Cerebellar nuclear complex (tissue), 1 donor: ENCODE data around the gene CLHC1.
"Not testable (repeated sequence)": the region's sequence is repeated elsewhere in the genome, so short reads cannot be mapped to it uniquely, and the experiment has no call there.

Experiments
- DNase-seq, 2 experiments: peaks; one replicate each; lab custom pipeline; 2025; lab: John Stamatoyannopoulos, UW

The CLHC1 gene

DNA sequence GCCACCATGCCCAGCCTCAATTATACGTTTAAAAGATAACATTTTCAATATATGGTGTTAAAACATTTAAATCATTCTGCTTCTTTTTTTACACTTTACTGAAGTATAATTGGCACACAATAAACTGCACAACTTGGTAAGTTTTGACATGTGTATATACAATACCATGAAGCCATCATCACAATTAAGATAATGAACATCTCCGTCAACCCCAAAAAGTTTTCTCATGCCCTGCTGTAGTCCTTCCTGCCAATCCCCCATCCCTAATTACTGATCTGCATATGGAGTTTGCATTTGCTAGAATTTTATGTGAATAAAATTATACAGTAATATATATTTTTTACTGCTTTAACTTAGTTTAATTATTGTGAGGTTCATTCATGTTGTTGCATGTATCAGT lies 96.6 kb downstream of the CLHC1 start:
- no peak for DNase-seq

DNA sequence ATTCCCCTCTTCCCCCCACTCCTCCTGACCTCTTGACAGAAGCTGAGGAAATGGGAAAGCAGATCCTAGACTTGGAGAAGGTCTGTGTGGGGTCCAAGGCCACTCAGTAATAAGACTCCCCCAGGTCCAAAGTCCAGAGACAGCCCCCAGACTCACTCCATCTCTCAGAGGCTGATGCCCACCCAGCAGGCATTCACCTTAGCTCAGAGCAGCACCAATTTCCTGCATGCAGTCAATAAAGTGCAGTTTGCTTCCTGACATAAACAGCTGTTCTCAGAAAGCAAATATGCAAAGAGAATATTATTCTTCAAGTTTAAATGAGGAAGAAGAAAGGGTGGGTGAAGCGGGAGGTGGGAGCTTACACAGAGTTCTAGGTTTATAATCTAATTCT lies 97.8 kb downstream of the CLHC1 start:
- DNase-seq = no peak

DNA sequence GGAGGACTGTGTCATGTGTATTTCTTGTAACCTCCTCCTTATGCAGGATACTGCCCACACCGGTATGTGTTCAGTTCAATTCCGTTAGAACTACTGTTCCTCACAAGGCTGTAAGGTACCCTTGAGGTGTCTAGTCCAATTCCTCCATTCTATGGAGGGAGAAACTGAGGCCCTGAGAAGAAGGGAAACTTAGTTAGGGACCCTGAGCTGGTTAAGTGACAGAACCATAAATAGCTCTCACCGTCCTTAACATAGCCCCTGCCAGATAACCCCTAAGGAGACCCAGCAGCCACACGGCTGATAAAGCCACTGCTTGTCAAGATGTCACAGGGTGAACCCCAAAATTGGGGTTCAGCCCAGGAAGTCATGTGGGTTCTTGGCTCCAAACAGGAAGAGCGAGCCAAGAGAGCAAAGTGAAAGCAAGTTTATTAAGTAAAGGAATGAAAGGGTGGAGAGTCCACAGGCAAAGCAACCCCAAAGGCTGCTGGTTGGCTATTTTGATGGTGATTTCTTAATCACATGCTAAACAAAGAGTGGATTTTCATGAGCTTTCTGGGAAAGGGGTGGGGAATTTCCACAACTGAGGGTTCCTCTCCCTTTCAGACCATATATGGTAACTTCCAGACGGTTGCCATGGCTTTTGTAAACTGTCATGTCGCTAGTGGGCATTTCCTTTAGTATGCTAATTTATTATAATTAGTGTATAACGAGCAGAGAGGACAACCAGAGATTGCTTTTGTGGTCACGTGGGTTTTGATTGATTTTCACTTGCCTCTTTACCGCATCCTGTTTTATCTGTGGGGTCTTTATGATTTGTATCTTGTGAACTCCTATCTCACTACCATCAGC lies 98.4 kb downstream of the CLHC1 start:
- DNase-seq = no peak

DNA sequence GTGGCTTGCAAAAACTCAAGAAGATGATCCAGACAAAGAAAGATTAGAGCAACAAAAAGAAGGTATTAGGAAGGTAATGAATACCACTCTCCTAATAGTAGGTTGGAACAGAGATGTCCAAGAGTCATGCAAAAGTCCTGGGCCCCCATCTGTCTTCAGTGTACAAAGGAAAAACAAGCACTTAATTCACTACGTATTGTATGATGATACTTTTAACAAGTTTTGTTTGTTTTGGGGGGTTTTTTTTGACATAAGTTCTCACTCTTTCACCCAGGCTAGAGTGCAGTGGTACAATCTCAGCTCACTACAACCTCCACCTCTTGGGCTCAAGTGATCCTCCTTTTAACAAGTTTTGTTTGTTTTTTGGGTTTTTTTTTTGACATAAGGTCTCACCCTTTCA lies 101.2 kb downstream of the CLHC1 start:
- DNase-seq = no peak

DNA sequence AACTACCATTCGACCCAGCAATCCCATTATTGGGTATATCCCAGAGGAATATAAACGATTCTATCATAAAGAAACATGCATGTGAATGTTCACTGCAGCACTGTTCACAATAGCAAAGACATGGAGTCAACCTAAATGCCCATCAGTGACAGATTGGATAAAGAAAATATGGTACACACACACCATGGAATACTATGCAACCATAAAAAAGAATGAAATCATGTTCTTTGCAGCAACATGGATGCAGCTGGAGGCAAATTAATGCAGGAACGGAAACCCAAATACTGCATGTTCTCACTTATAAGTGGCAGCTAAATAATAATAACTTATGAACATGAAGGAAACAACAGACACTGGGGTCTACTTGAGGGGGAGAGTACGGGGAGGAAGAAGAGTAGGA lies 105.5 kb downstream of the CLHC1 start:
- DNase-seq = not testable (repeated sequence)
